H9 (cell line): Measurements from ENCODE around the gene IGF2. TPM values are rescaled to one million over a fixed set of nuclear protein-coding genes. Genes with fewer than 3 reads are reported as not detected.

Experiments used
- DNase-seq: peaks from one replicate; pipeline ENCODE4 v3.0.0-alpha.2; 2017
- H2AFZ ChIP-seq: one replicate; pipeline ENCODE4 v1.6.1; 2013; ENCODE audit warnings: mild to moderate bottlenecking, low read length, control low read depth, moderate library complexity
- H2AK5ac ChIP-seq: 2 replicates; pipeline ENCODE4 v1.6.1; 2013; ENCODE audit warnings: low read length, control low read depth, mixed read lengths; ENCODE audit not compliant: insufficient read length
- H2BK120ac ChIP-seq: one replicate; pipeline ENCODE4 v1.6.1; 2013; ENCODE audit warnings: low read depth, mild to moderate bottlenecking, low read length, control low read depth, inconsistent platforms; ENCODE audit not compliant: poor library complexity, severe bottlenecking
- H2BK12ac ChIP-seq: 2 replicates; pipeline ENCODE4 v1.6.1; 2013; ENCODE audit warnings: low read length, control low read depth, mixed read lengths, low read depth; ENCODE audit not compliant: insufficient read length
- H2BK15ac ChIP-seq: 2 replicates; pipeline ENCODE4 v1.6.1; 2013; ENCODE audit warnings: low read depth, low read length, control low read depth
- H2BK20ac ChIP-seq: one replicate; pipeline ENCODE4 v1.6.1; 2013; ENCODE audit warnings: low read depth, mild to moderate bottlenecking, low read length, control low read depth, inconsistent platforms; ENCODE audit not compliant: poor library complexity, severe bottlenecking
- H2BK5ac ChIP-seq: 2 replicates; pipeline ENCODE4 v1.6.1; 2013; ENCODE audit warnings: low read length, control low read depth, mixed read lengths; ENCODE audit not compliant: insufficient read length
- H3K14ac ChIP-seq: 2 replicates; pipeline ENCODE4 v1.6.1; 2013; ENCODE audit warnings: low read length, control low read depth; ENCODE audit not compliant: insufficient read depth
- H3K18ac ChIP-seq: 2 replicates; pipeline ENCODE4 v1.6.1; 2013; ENCODE audit warnings: low read depth, mild to moderate bottlenecking, mixed read lengths, low read length, control low read depth; ENCODE audit not compliant: insufficient read length
- H3K23ac ChIP-seq: 2 replicates; pipeline ENCODE4 v1.6.1; 2013; ENCODE audit warnings: low read length, control low read depth, mixed read lengths, low read depth; ENCODE audit not compliant: insufficient read length
- H3K23me2 ChIP-seq: 2 replicates; pipeline ENCODE4 v1.6.1; 2013; ENCODE audit warnings: low read depth, mild to moderate bottlenecking, mixed read lengths, low read length, control low read depth; ENCODE audit not compliant: insufficient read length, poor library complexity, severe bottlenecking
- H3K27ac ChIP-seq: 2 replicates; pipeline ENCODE4 v1.5.1; 2013; ENCODE audit warnings: low read length, control low read depth, mixed read lengths, low read depth; ENCODE audit not compliant: insufficient read length
- H3K27me3 ChIP-seq: 2 replicates; pipeline ENCODE4 v1.6.1; 2013; ENCODE audit warnings: low read length, control low read depth, inconsistent platforms; ENCODE audit not compliant: insufficient read depth
- H3K4ac ChIP-seq: 2 replicates; pipeline ENCODE4 v1.6.1; 2013; ENCODE audit warnings: low read depth, mild to moderate bottlenecking, control low read depth, inconsistent platforms, low read length, moderate library complexity
- H3K4me1 ChIP-seq: 2 replicates; pipeline ENCODE4 v1.6.1; 2013; ENCODE audit warnings: low read length, control low read depth, inconsistent platforms; ENCODE audit not compliant: insufficient read depth
- H3K4me2 ChIP-seq: 2 replicates; pipeline ENCODE4 v1.6.1; 2013; ENCODE audit warnings: low read length, control low read depth, mixed read lengths; ENCODE audit not compliant: insufficient read length, insufficient read depth
- H3K56ac ChIP-seq: 2 replicates; pipeline ENCODE4 v1.6.1; 2013; ENCODE audit warnings: low read depth, mild to moderate bottlenecking, mixed read lengths, low read length, control low read depth; ENCODE audit not compliant: insufficient read length
- H3K79me1 ChIP-seq: 2 replicates; pipeline ENCODE4 v1.6.1; 2013; ENCODE audit warnings: low read depth, mild to moderate bottlenecking, moderate library complexity, low read length, control low read depth, inconsistent platforms; ENCODE audit not compliant: insufficient read depth, poor library complexity, severe bottlenecking
- H3K79me2 ChIP-seq: 2 replicates; pipeline ENCODE4 v1.6.1; 2013; ENCODE audit warnings: low read length, control low read depth, inconsistent platforms; ENCODE audit not compliant: insufficient read depth
- H3K9ac ChIP-seq: 2 replicates; pipeline ENCODE4 v1.6.1; 2013; ENCODE audit warnings: low read length, control low read depth, mixed read lengths; ENCODE audit not compliant: insufficient read length; ENCODE audit errors: extremely low read depth
- H3K9me3 ChIP-seq: one replicate; pipeline ENCODE4 v1.6.1; 2013; ENCODE audit warnings: low read depth, low read length, inconsistent platforms; ENCODE audit not compliant: control insufficient read depth
- H3T11ph ChIP-seq: one replicate; pipeline ENCODE4 v1.6.1; 2013; ENCODE audit warnings: mild to moderate bottlenecking, low read length, control low read depth, inconsistent platforms
- H4K20me1 ChIP-seq: one replicate; pipeline ENCODE4 v1.6.1; 2013; ENCODE audit not compliant: control insufficient read depth, insufficient read length, insufficient read depth
- H4K5ac ChIP-seq: 2 replicates; pipeline ENCODE4 v1.6.1; 2013; ENCODE audit warnings: low read depth, mild to moderate bottlenecking, mixed read lengths, low read length, control low read depth; ENCODE audit not compliant: insufficient read length
- H4K8ac ChIP-seq: replicated peaks from 2 replicates; pipeline ENCODE4 v1.6.1; 2013; ENCODE audit warnings: low read length, control low read depth, mixed read lengths, low read depth; ENCODE audit not compliant: insufficient read length
- H4K91ac ChIP-seq: 2 replicates; pipeline ENCODE4 v1.6.1; 2013; ENCODE audit warnings: low read depth, mild to moderate bottlenecking, moderate library complexity, mixed read lengths, low read length, control low read depth; ENCODE audit not compliant: insufficient read length
- H3K27ac Mint-ChIP-seq, 3 experiments: 2 replicates in 2 of 3; 3 replicates in 1 of 3; pipeline ENCODE4 v1.8.0; 2020 to 2021; ENCODE audit warnings: mixed read lengths in 3 of 3, mild to moderate bottlenecking in 1 of 3, moderate library complexity in 1 of 3
- H3K27me3 Mint-ChIP-seq: 2 replicates; pipeline ENCODE4 v1.8.0; 2021; ENCODE audit warnings: low read depth, mild to moderate bottlenecking, moderate library complexity, mixed read lengths
- H3K36me3 Mint-ChIP-seq, 3 experiments: 2 replicates in 2 of 3; 3 replicates in 1 of 3; pipeline ENCODE4 v1.8.0; 2020 to 2021; ENCODE audit warnings: low read depth in 3 of 3, mixed read lengths in 3 of 3; ENCODE audit not compliant: insufficient read depth in 1 of 3
- H3K4me1 Mint-ChIP-seq, 2 experiments: 2 replicates each; pipeline ENCODE4 v1.8.0; 2020; ENCODE audit warnings: mixed read lengths in 2 of 2
- H3K4me3 Mint-ChIP-seq, 2 experiments: 2 replicates in 1 of 2; 3 replicates in 1 of 2; pipeline ENCODE4 v1.8.0; 2020 to 2021; ENCODE audit warnings: mild to moderate bottlenecking in 2 of 2, mixed read lengths in 2 of 2, moderate library complexity in 1 of 2
- H3K9me3 Mint-ChIP-seq, 2 experiments: 2 replicates in 1 of 2; 3 replicates in 1 of 2; pipeline ENCODE4 v1.8.0; 2020; ENCODE audit warnings: mild to moderate bottlenecking in 2 of 2, mixed read lengths in 2 of 2, moderate library complexity in 1 of 2
- CTCF ChIP-seq: fragments of 200-600 bp; sonication (generic); conservative IDR thresholded peaks from 3 replicates; pipeline ENCODE4 v1.8.0; 2021; ENCODE audit warnings: antibody characterized with exemption, mild to moderate bottlenecking
- WGBS: extraction: QIAGEN DNeasy Blood & Tissue Kit; methylation state at CpG from one replicate; pipeline ENCODE4 v1.1.7; 2013; ENCODE audit warnings: missing lambda C conversion rate, low lambda C conversion rate, mixed read lengths; ENCODE audit not compliant: insufficient read length; ENCODE audit errors: extremely low coverage; 5-methylcytosine and 5-hydroxymethylcytosine counted together
- total RNA-seq: library from RNA; stranded (reverse); gene quantifications from 2 replicates; pipeline ENCODE4 v1.2.1, GENCODE V29; 2021

Gene IGF2
- total RNA-seq, 1 experiment from 2014 or later = 2.8 TPM

DNA sequence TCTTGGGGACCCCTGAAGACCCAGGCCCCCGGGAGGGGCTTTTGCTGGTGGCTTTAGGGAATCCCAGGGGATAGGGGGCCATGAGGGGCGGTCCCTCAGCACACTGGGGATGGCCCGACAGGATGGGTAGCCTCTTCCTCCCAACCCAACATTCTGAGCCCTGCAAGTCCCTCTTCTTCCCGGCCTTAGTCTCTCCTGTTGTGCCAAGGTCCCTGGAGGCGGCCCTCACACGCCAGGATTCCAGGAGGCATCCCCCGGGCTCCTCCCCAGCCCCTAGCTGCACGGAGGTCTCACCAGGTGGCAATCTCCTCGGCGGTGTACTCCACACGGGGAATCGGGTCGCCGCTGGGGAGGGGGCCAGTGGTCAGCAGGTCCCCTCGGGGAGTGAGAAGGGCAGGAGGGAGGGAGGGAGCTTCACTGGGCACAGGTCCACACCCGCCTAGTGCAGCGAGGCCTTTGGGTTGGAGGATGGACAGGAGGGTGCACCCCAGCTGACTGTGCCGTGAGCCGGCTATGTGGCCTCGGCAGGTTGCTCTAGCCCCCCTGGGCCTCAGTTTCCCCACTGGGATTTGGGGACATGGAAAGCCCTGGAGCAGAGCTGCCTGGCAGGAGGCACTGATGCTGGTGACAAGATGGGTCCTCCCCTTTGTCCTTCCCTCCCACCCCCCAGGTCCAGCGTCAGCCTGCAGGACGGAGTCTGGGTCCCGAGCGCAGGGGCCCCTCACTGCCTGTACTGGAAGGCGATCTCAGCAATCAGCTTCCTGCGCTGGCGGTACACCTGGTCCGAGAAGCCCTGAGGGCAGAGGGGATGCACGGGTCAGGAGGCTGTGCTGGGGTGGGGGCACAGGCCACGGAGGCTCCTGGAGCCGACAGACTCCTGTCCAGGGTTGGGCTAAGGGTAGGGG, 28.2 kb upstream of the IGF2 start:
- H3K9me3 ChIP-seq = no peaks in the 10 kb centered on the region
- H4K20me1 ChIP-seq = no peaks in the 10 kb centered on the region
- Mint-ChIP-seq H3K36me3 (no peaks in the 10 kb centered on the region), H3K4me1 (no peaks in the 10 kb centered on the region), H3K9me3 (no peaks in the 10 kb centered on the region), H3K27me3 (peaks cover 13% of the 10 kb centered on the region), H3K4me3 (no peak overlapping the region), H3K27ac (no peak overlapping the region; a peak in 1 of 7 replicates)
- no peak overlapping the region for H2AK5ac ChIP-seq
- H3K9ac ChIP-seq = no peak overlapping the region
- H2BK5ac ChIP-seq = no peak overlapping the region
- no peak overlapping the region for H3K4me2 ChIP-seq
- H3K56ac ChIP-seq = no peak overlapping the region
- H3K14ac ChIP-seq = no peak overlapping the region
- H2BK120ac ChIP-seq = no peak overlapping the region
- no peak overlapping the region for H4K91ac ChIP-seq
- H3K27me3 ChIP-seq = no peaks in the 10 kb centered on the region
- no peak overlapping the region for H4K8ac ChIP-seq
- no peak overlapping the region for H2AFZ ChIP-seq
- DNase-seq = no peak
- WGBS = no CpG with 5 or more reads among the region's 31 CpGs
- H2BK20ac ChIP-seq = no peak overlapping the region
- no peak overlapping the region for H2BK15ac ChIP-seq
- no peak overlapping the region for H3K23ac ChIP-seq
- no peak overlapping the region for H4K5ac ChIP-seq
- H3K18ac ChIP-seq = no peak overlapping the region
- H3K4me1 ChIP-seq = no peaks in the 10 kb centered on the region
- no peak overlapping the region for H3T11ph ChIP-seq
- H3K79me1 ChIP-seq = no peaks in the 10 kb centered on the region
- H3K27ac ChIP-seq = no peak overlapping the region
- no peak overlapping the region for H3K4ac ChIP-seq
- no peaks in the 10 kb centered on the region for H3K79me2 ChIP-seq
- no peak overlapping the region for H2BK12ac ChIP-seq
- no peak for TF ChIP-seq CTCF
- peaks cover 3% of the 10 kb centered on the region for H3K23me2 ChIP-seq
